Right lobe of liver (tissue), 4 donors: Measurements from ENCODE around the gene NOBOX.
"Not testable (repeated sequence)": the region's sequence is repeated elsewhere in the genome, so short reads cannot be mapped to it uniquely, and the experiment has no call there.

Experiments
- CTCF ChIP-seq, 4 donors: fragments of 200-600 bp in 3 of 4; fragments of 450-650 bp in 1 of 4; IDR thresholded peaks; one replicate each; pipeline versions ENCODE4 v1.5.1 to v1.8.0; 2016 to 2022; ENCODE audit warnings: antibody characterized with exemption in 4 of 4, mild to moderate bottlenecking in 2 of 4
- POLR2A ChIP-seq: fragments of 450-650 bp; IDR thresholded peaks from one replicate; pipeline ENCODE4 v1.6.1; 2017; ENCODE audit warnings: antibody characterized with exemption, mild to moderate bottlenecking
- donor health status: DM: no; HTN: no; CAD: no.
- donor health status: DM: no; HTN: no; CAD: no.
- donor health status: DM: no; HTN: yes; CAD: no.

- not testable (repeated sequence) for TF ChIP-seq CTCF (IDR thresholded peaks at IDR 0.05); POLR2A
Observed at GRCh38 chr7:144367250-144367649, 36.2 kb downstream of the NOBOX start.
